GM12878 (cell line): ENCODE results near the gene GLUD1. TPM values are rescaled to one million over a fixed set of nuclear protein-coding genes. Genes with fewer than 3 reads are reported as not detected.
A peak's percentile ranks its signal among the peaks of the same experiment; 100 is the strongest.
"Not testable (repeated sequence)": the region's sequence is repeated elsewhere in the genome, so short reads cannot be mapped to it uniquely, and the experiment has no call there.

Experiments used
- ATAC-seq: fragments of 200-7000 bp; cut with Tn5 transposase; 3 replicates; pipeline ENCODE4 v1.9.1; 2020; ENCODE audit warnings: mild to moderate bottlenecking, moderate library complexity
- BruUV-seq: library from RNA; stranded (reverse); fragments of 400-500 nt; replicated peaks from 2 replicates; lab custom pipeline; 2021; lab: Mats Ljungman, UMichigan
- CTCF ChIA-PET: fragments of 300-600 bp; sonication (Branson Sonifier 250); formaldehyde crosslinking; extraction: SDS; loops from one replicate; lab custom pipeline; 2021; ENCODE audit warnings: inconsistent platforms; lab: Yijun Ruan, JAX
- POLR2A ChIA-PET: fragments of 350-600 bp; formaldehyde crosslinking; extraction: SDS; loops from one replicate; lab custom pipeline; 2021; ENCODE audit warnings: inconsistent platforms; lab: Charles Lee
- RAD21 ChIA-PET: fragments of 300-600 bp; sonication (Branson Sonifier 250); formaldehyde crosslinking; loops from one replicate; lab custom pipeline; 2023; ENCODE audit warnings: antibody characterized with exemption; ENCODE audit not compliant: unreplicated experiment; lab: Charles Lee
- SMC1A ChIA-PET: fragments of 300-600 bp; sonication (Branson Sonifier 250); formaldehyde crosslinking; loops from one replicate; lab custom pipeline; 2023; ENCODE audit not compliant: unreplicated experiment, uncharacterized antibody; lab: Charles Lee
- DNase-seq: peaks from one replicate; pipeline ENCODE4 v3.0.0-alpha.2; 2011; ENCODE audit warnings: low read depth, low spot score
- FAIRE-seq: peaks from 3 replicates; lab custom pipeline; 2011; peaks lifted over from hg19 to GRCh38; lab: Jason Lieb, UNC
- H2AFZ ChIP-seq: 2 replicates; pipeline ENCODE4 v1.6.0; 2011; ENCODE audit warnings: low read depth, low read length, control low read depth; ENCODE audit not compliant: control insufficient read depth
- H3K27ac ChIP-seq: 2 replicates; pipeline ENCODE4 v1.5.1; 2011; ENCODE audit warnings: control low read depth; ENCODE audit not compliant: control insufficient read depth, insufficient read depth
- H3K27me3 ChIP-seq, 2 experiments: replicated peaks in 1 of 2; 2 replicates each; pipeline versions ENCODE4 v1.6.0 to v1.6.1; 2011; ENCODE audit warnings: low read length in 1 of 2; ENCODE audit not compliant: control insufficient read depth in 2 of 2, insufficient read depth in 2 of 2
- H3K36me3 ChIP-seq, 2 experiments: 2 replicates each; pipeline ENCODE4 v1.5.1; 2011; ENCODE audit warnings: low read length in 1 of 2; ENCODE audit not compliant: control insufficient read depth in 2 of 2, insufficient read depth in 2 of 2
- H3K4me1 ChIP-seq: 2 replicates; pipeline ENCODE4 v1.6.1; 2011; ENCODE audit warnings: mild to moderate bottlenecking, low read length, moderate library complexity, mixed read lengths; ENCODE audit not compliant: control insufficient read depth, insufficient read depth
- H3K4me2 ChIP-seq: 2 replicates; pipeline ENCODE4 v1.6.0; 2011; ENCODE audit warnings: control low read depth; ENCODE audit not compliant: control insufficient read depth, insufficient read depth
- H3K4me3 ChIP-seq: fragments of 200-600 bp; sonication (generic); 2 replicates; pipeline ENCODE4 v1.5.1; 2016
- H3K79me2 ChIP-seq: 2 replicates; pipeline ENCODE4 v1.6.0; 2011; ENCODE audit warnings: low read length; ENCODE audit not compliant: control insufficient read depth, insufficient read depth
- H3K9ac ChIP-seq: 2 replicates; pipeline ENCODE4 v1.8.0; 2011; ENCODE audit warnings: low read length, control low read depth, mixed read lengths; ENCODE audit not compliant: control insufficient read depth, insufficient read depth
- H3K9me3 ChIP-seq: replicated peaks from 3 replicates; pipeline ENCODE4 v1.5.1; 2011; ENCODE audit warnings: mild to moderate bottlenecking, low read length; ENCODE audit not compliant: control insufficient read depth, insufficient read depth
- H4K20me1 ChIP-seq: 2 replicates; pipeline ENCODE4 v1.6.0; 2011; ENCODE audit not compliant: control insufficient read depth, insufficient read depth
- HDAC2 ChIP-seq: fragments of 200-600 bp; sonication (generic); IDR thresholded peaks from 2 replicates; pipeline ENCODE4 v1.6.1; 2017
- NFYB ChIP-seq: IDR thresholded peaks from 2 replicates; pipeline ENCODE4 v1.6.1; 2011; ENCODE audit warnings: low read depth, mild to moderate bottlenecking, low read length, improper control_type of control experiment, moderate library complexity; ENCODE audit not compliant: insufficient read depth
- POLR2AphosphoS2 ChIP-seq: IDR thresholded peaks from 2 replicates; pipeline ENCODE4 v1.6.1; 2011; ENCODE audit warnings: low read depth, mild to moderate bottlenecking, low read length, improper control_type of control experiment, moderate library complexity
- SIX5 ChIP-seq: IDR thresholded peaks from 2 replicates; pipeline ENCODE4 v1.6.1; 2011; ENCODE audit warnings: mild to moderate bottlenecking, low read depth, low read length, moderate library complexity; ENCODE audit not compliant: severe bottlenecking
- SRF ChIP-seq, 2 experiments: IDR thresholded peaks; 2 replicates each; pipeline ENCODE4 v1.6.1; 2011; ENCODE audit warnings: low read depth in 2 of 2, low read length in 2 of 2, mild to moderate bottlenecking in 1 of 2, moderate library complexity in 1 of 2
- WGBS: methylation state at CpG from one replicate; pipeline ENCODE4 v1.1.6; 2016; ENCODE audit warnings: low lambda C conversion rate; ENCODE audit not compliant: insufficient replicate concordance, insufficient coverage; ENCODE audit errors: missing lambda C conversion rate; 5-methylcytosine and 5-hydroxymethylcytosine counted together
- in situ Hi-C: fragments of 300-500 bp; cut with MboI; formaldehyde crosslinking; loops from 9 replicates; pipeline ENCODE4 v1.14.3; 2018; ENCODE audit warnings: mixed read lengths
- intact Hi-C: fragments of 100-400 bp; cut with micrococcal nuclease; formaldehyde crosslinking; loops from one replicate; pipeline ENCODE4 v1.14.2; 2022; ENCODE audit not compliant: unreplicated experiment
- polyA plus RNA-seq, 11 experiments: library from polyadenylated mRNA; depleted of rRNA in 4 of 11; unstranded in 6 of 11; stranded (reverse) in 5 of 11; fragments of >200 nt; fragmentation: Nextera tagmentation in 4 of 11; fragmentation: Illumina TruSeq in 1 of 11; extraction: Ambion mirVana in 4 of 11; extraction: Trizol in 1 of 11; gene quantifications; 1 replicate in 1 of 11; 2 replicates in 10 of 11; pipeline versions ENCODE4 v1.2.1 to v1.2.3, GENCODE V29; 2011 to 2016; ENCODE audit warnings: inconsistent platforms in 2 of 11, missing spikeins in 2 of 11, low read depth in 1 of 11
- total RNA-seq, 4 experiments: library from RNA; depleted of rRNA in 3 of 4; stranded (reverse); fragments of >200 nt in 3 of 4; fragmentation: Illumina TruSeq in 1 of 4; extraction: Trizol in 1 of 4; gene quantifications; 2 replicates each; pipeline versions ENCODE4 v1.2.1 to v1.2.3, GENCODE V29; 2013 to 2021
- TF ChIP-seq, protein P1 (sequence below): IDR thresholded peaks from 2 replicates; pipeline ENCODE4 v1.6.1; 2011; ENCODE audit warnings: mild to moderate bottlenecking, low read depth, low read length, moderate library complexity; ENCODE audit not compliant: insufficient replicate concordance
- TF ChIP-seq, protein P2 (sequence below): IDR thresholded peaks from 2 replicates; pipeline ENCODE4 v1.6.1; 2011; ENCODE audit warnings: low read depth, low read length, improper control_type of control experiment, borderline replicate concordance
- TF ChIP-seq, protein P3 (sequence below): fragments of 450-650 bp; IDR thresholded peaks from 2 replicates; pipeline ENCODE4 v1.6.1; 2014; ENCODE audit warnings: mild to moderate bottlenecking

GLUD1 gene
- total and polyA plus RNA-seq, 10 of the 15 experiments (the other 5 are each of a cell fraction or from before 2014, with no cell fraction given), result 26.1 to 109 (median 81.4) TPM

DNA sequence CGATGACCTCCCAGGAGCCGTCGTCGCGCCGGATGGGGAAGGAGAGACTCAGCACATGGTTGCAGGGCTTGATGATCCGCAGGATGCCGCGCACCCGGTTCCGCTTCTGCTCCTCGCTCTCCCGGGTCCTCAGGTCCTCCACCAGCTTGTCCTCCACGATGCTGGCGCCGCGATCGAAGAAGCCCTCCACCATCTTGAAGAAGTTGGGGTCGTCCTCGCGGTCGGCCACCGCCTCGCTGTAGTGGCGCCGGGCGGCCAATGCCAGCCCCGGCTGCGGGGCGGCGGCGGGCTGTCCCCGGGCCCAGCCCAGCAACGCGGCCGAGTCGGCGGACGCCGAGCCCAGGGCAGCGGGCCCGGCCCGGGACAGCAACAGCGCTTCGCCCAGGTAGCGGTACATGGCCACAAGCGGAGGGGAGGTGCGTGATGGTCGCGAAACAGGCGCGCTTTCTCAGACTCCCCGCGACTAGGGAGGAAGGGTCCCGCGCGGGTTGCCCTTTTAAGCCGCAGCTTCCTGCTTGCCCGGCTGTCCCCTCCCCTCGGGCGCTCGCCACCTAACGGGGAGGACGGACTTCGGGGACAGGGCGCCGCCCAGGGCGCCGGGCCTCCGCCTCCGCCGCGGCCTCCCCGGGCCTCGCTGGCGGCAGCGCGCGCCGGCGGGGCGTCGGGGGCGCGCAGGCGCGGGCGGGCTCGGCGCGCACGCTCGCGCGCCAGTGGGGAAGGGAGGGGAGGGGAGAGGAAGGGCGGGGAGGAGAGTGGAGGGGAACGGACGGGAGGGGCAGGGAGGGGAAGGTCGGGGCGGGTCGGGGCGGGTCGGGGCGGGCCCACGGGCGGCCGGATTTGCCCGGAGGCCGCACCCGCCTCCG, at the start of gene GLUD1, which contains the start of gene SHLD2 (continued):
- TF ChIP-seq, protein P1, sequence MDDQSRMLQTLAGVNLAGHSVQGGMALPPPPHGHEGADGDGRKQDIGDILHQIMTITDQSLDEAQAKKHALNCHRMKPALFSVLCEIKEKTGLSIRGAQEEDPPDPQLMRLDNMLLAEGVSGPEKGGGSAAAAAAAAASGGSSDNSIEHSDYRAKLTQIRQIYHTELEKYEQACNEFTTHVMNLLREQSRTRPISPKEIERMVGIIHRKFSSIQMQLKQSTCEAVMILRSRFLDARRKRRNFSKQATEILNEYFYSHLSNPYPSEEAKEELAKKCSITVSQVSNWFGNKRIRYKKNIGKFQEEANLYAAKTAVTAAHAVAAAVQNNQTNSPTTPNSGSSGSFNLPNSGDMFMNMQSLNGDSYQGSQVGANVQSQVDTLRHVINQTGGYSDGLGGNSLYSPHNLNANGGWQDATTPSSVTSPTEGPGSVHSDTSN, result no peak
- TF ChIP-seq POLR2AphosphoS2, result no peak
- TF ChIP-seq NFYB, result no peak
- TF ChIP-seq, protein P2, sequence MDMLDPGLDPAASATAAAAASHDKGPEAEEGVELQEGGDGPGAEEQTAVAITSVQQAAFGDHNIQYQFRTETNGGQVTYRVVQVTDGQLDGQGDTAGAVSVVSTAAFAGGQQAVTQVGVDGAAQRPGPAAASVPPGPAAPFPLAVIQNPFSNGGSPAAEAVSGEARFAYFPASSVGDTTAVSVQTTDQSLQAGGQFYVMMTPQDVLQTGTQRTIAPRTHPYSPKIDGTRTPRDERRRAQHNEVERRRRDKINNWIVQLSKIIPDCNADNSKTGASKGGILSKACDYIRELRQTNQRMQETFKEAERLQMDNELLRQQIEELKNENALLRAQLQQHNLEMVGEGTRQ, result no peak
- peak; percentile 78 to 84 for TF ChIP-seq SRF (IDR thresholded peaks at IDR 0.05; ENCODE audit: low read depth in 2 of 2, low read length in 2 of 2)
- no peak for TF ChIP-seq SIX5
- no peak for TF ChIP-seq HDAC2
- TF ChIP-seq, protein P3, sequence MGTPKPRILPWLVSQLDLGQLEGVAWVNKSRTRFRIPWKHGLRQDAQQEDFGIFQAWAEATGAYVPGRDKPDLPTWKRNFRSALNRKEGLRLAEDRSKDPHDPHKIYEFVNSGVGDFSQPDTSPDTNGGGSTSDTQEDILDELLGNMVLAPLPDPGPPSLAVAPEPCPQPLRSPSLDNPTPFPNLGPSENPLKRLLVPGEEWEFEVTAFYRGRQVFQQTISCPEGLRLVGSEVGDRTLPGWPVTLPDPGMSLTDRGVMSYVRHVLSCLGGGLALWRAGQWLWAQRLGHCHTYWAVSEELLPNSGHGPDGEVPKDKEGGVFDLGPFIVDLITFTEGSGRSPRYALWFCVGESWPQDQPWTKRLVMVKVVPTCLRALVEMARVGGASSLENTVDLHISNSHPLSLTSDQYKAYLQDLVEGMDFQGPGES, result no peak

DNA sequence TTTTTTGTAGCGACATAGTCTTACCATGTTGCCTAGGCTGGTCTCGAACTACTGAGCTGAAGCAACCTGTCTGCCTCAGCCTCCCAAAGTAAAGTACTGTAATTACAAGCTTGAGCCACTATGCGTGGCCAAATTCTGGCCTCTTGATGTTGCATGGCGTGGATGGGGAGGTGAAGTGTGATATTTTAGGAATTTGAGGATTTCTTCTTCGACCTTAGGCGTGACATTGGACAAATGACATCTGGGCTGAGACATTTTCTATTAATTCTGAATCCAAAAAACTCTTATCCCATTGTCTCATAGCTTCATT, 48.4 kb upstream of the GLUD1 start:
- H3K4me1 ChIP-seq, BruUV-seq, H2AFZ ChIP-seq, FAIRE-seq, H3K79me2 ChIP-seq, H4K20me1 ChIP-seq, SMC1A ChIA-PET, H3K27me3 ChIP-seq, CTCF ChIA-PET, ATAC-seq, H3K4me2 ChIP-seq, H3K9ac ChIP-seq, intact Hi-C loops, H3K36me3 ChIP-seq, DNase-seq, in situ Hi-C loops, H3K27ac ChIP-seq, H3K9me3 ChIP-seq, POLR2A ChIA-PET, H3K4me3 ChIP-seq, RAD21 ChIA-PET: not testable (repeated sequence)
- WGBS, result 97% methylated on average over 6 of the region's 6 CpGs

DNA sequence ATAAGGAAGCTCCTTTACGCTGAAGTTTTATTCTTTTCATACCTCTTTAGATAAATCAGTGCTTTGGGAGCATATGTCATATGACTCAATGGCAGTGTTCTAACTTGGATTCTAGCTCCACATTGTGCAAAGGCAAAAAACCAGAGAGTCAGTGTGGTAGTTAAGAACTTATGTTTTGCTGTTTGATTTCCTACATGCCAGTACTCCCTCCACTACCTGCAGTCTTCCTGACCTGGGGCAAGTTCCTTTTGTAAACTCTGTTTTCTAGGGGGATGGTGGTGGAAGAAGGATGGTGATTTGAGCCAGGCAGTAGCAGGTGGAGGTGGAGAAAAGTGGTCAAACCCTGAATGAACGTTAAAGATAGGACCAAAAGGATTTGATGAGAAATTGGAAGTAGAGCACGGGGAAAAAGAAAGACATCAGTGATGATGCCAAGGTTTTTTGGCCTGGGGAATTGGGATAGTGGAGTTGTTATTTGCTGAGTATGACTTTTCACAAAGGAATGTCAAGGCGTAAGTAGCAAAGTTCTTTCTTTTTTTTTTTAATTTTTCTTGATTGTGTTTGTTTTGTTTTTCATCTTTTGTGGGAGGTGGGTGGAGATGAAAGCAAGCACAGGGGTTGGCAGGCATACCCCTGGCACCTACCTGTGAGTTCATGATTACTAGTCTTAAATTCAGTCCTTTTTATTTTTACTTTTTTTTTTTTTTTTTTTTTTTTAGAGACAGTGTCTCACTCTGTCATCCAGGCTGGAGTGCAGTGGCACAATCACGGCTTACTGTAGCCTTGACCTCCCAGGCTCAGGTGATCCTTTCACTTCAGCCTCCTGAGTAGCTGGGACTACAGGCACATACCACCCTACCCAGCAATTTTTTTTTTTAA, 47.8 kb upstream of the GLUD1 start:
- H3K9ac ChIP-seq, H4K20me1 ChIP-seq, SMC1A ChIA-PET, H2AFZ ChIP-seq, H3K9me3 ChIP-seq, H3K36me3 ChIP-seq, H3K79me2 ChIP-seq, H3K27ac ChIP-seq, DNase-seq, intact Hi-C loops, in situ Hi-C loops, ATAC-seq, RAD21 ChIA-PET, H3K4me3 ChIP-seq, BruUV-seq, FAIRE-seq, H3K4me1 ChIP-seq, H3K27me3 ChIP-seq, POLR2A ChIA-PET, H3K4me2 ChIP-seq: not testable (repeated sequence)
- WGBS, result 82% methylated on average over 3 of the region's 5 CpGs
- CTCF ChIA-PET, result interaction anchor here (0.6 kb wide), 1 partner anchor 145 kb away, joined by 3 read pairs; no protein-coding TSS in a partner anchor
